SK-N-SH (cell line): ENCODE results near the gene POU6F2.

Source experiments
- EZH2phosphoT487 ChIP-seq: fragments of 200-600 bp; sonication (generic); IDR thresholded peaks from 2 replicates; pipeline ENCODE4 v1.6.1; 2017; ENCODE audit warnings: low read depth, mixed run types, mild to moderate bottlenecking, antibody characterized with exemption, moderate library complexity, borderline replicate concordance
- FOXJ3 ChIP-seq: sonication (generic); formaldehyde crosslinking; IDR thresholded peaks from 2 replicates; pipeline ENCODE4 v1.5.1; 2020; ENCODE audit warnings: mild to moderate bottlenecking, missing genetic modification reagents
- NFIC ChIP-seq: IDR thresholded peaks from 2 replicates; pipeline ENCODE4 v1.4.0; 2012; ENCODE audit warnings: borderline replicate concordance
- POLR2AphosphoS5 ChIP-seq: IDR thresholded peaks from 2 replicates; pipeline ENCODE4 v1.6.1; 2012; ENCODE audit warnings: low read depth, low read length
- RCOR1 ChIP-seq: fragments of 150-350 bp; IDR thresholded peaks from 2 replicates; pipeline ENCODE4 v1.6.1; 2017; ENCODE audit warnings: antibody characterized with exemption, low read length
- SIN3A ChIP-seq: IDR thresholded peaks from 2 replicates; pipeline ENCODE4 v1.6.1; 2012; ENCODE audit warnings: low read depth, mild to moderate bottlenecking, low read length, moderate library complexity, borderline replicate concordance
- TF ChIP-seq, protein P1 (sequence below): fragments of 200-600 bp; sonication (generic); IDR thresholded peaks from 2 replicates; pipeline ENCODE4 v1.6.1; 2017; ENCODE audit warnings: antibody characterized with exemption, mild to moderate bottlenecking, moderate library complexity
- TF ChIP-seq, protein P2 (sequence below): IDR thresholded peaks from 2 replicates; pipeline ENCODE4 v1.6.1; 2012; ENCODE audit warnings: mild to moderate bottlenecking, low read depth, low read length, moderate library complexity
- TF ChIP-seq, protein P3 (sequence below): fragments of 150-350 bp; IDR thresholded peaks from 2 replicates; pipeline ENCODE4 v1.6.1; 2017; ENCODE audit warnings: antibody characterized with exemption, low read length, low read depth, borderline replicate concordance
- TF ChIP-seq, protein P4 (sequence below): IDR thresholded peaks from 2 replicates; pipeline ENCODE4 v1.4.0; 2012; ENCODE audit warnings: low read depth

DNA sequence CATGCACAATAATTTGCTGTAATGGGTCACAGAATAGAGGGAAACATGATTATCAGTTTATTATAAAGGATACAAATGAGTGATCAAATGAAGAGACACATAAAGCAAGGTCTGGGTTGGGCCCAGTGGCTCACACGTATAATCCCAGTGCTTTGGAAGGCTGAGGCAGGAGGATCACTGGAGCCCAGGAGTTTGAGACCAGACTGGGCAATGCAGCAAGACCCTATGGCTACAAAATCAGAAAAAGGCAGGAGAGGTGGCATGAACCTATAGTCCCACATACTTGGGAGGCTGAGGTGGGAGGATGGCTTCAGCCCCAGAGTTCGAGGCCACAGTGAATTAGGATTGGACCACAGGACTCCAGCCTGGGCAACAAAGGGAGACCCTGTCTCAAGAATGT lies 421.7 kb downstream of the POU6F2 start:
- TF ChIP-seq POLR2AphosphoS5 (no peak), EZH2phosphoT487 (no peak), RCOR1 (no peak), NFIC (no peak), FOXJ3 (no peak), SIN3A (no peak)
- TF ChIP-seq, protein P1, sequence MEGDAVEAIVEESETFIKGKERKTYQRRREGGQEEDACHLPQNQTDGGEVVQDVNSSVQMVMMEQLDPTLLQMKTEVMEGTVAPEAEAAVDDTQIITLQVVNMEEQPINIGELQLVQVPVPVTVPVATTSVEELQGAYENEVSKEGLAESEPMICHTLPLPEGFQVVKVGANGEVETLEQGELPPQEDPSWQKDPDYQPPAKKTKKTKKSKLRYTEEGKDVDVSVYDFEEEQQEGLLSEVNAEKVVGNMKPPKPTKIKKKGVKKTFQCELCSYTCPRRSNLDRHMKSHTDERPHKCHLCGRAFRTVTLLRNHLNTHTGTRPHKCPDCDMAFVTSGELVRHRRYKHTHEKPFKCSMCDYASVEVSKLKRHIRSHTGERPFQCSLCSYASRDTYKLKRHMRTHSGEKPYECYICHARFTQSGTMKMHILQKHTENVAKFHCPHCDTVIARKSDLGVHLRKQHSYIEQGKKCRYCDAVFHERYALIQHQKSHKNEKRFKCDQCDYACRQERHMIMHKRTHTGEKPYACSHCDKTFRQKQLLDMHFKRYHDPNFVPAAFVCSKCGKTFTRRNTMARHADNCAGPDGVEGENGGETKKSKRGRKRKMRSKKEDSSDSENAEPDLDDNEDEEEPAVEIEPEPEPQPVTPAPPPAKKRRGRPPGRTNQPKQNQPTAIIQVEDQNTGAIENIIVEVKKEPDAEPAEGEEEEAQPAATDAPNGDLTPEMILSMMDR: no peak
- TF ChIP-seq, protein P2, sequence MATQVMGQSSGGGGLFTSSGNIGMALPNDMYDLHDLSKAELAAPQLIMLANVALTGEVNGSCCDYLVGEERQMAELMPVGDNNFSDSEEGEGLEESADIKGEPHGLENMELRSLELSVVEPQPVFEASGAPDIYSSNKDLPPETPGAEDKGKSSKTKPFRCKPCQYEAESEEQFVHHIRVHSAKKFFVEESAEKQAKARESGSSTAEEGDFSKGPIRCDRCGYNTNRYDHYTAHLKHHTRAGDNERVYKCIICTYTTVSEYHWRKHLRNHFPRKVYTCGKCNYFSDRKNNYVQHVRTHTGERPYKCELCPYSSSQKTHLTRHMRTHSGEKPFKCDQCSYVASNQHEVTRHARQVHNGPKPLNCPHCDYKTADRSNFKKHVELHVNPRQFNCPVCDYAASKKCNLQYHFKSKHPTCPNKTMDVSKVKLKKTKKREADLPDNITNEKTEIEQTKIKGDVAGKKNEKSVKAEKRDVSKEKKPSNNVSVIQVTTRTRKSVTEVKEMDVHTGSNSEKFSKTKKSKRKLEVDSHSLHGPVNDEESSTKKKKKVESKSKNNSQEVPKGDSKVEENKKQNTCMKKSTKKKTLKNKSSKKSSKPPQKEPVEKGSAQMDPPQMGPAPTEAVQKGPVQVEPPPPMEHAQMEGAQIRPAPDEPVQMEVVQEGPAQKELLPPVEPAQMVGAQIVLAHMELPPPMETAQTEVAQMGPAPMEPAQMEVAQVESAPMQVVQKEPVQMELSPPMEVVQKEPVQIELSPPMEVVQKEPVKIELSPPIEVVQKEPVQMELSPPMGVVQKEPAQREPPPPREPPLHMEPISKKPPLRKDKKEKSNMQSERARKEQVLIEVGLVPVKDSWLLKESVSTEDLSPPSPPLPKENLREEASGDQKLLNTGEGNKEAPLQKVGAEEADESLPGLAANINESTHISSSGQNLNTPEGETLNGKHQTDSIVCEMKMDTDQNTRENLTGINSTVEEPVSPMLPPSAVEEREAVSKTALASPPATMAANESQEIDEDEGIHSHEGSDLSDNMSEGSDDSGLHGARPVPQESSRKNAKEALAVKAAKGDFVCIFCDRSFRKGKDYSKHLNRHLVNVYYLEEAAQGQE: no peak
- TF ChIP-seq, protein P3, sequence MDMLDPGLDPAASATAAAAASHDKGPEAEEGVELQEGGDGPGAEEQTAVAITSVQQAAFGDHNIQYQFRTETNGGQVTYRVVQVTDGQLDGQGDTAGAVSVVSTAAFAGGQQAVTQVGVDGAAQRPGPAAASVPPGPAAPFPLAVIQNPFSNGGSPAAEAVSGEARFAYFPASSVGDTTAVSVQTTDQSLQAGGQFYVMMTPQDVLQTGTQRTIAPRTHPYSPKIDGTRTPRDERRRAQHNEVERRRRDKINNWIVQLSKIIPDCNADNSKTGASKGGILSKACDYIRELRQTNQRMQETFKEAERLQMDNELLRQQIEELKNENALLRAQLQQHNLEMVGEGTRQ: no peak
- TF ChIP-seq, protein P4, sequence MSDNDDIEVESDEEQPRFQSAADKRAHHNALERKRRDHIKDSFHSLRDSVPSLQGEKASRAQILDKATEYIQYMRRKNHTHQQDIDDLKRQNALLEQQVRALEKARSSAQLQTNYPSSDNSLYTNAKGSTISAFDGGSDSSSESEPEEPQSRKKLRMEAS: no peak
